RWPE1 (cell line): ENCODE measurements around the gene CADM4.
"Not testable (repeated sequence)": the region's sequence is repeated elsewhere in the genome, so short reads cannot be mapped to it uniquely, and the experiment has no call there.

ENCODE experiments used
- CTCF ChIA-PET: fragments of 350-600 bp; sonication (Branson Sonifier 250); formaldehyde crosslinking; extraction: SDS; loops from one replicate; lab custom pipeline; 2021; lab: Yijun Ruan, JAX
- POLR2A ChIA-PET: fragments of 400-600 bp; formaldehyde crosslinking; extraction: SDS; loops from one replicate; lab custom pipeline; 2020; ENCODE audit warnings: antibody characterized with exemption; ENCODE audit not compliant: low non-redundant PET; lab: Yijun Ruan, JAX
- DNase-seq: peaks from one replicate; pipeline ENCODE4 v3.0.0; 2012; ENCODE audit warnings: low spot score
- H3K27ac ChIP-seq: fragments of 450-650 bp; 2 replicates; pipeline ENCODE4 v1.5.1; 2017
- TF ChIP-seq, protein P1 (sequence below): fragments of 450-650 bp; conservative IDR thresholded peaks from 2 replicates; pipeline ENCODE4 v1.5.1; 2017; ENCODE audit warnings: low read depth, mild to moderate bottlenecking

The CADM4 gene

GRCh38 chr19:43589678-43590077 lies 50.0 kb downstream of the CADM4 start:
- CTCF ChIA-PET = interaction anchor here (0.7 kb wide), 1 partner anchor 1640 kb away, joined by 3 read pairs; no protein-coding TSS in a partner anchor
- H3K27ac ChIP-seq = no peak overlapping the region
- DNase-seq = no peak
- POLR2A ChIA-PET = no interaction called here
- TF ChIP-seq, protein P1, sequence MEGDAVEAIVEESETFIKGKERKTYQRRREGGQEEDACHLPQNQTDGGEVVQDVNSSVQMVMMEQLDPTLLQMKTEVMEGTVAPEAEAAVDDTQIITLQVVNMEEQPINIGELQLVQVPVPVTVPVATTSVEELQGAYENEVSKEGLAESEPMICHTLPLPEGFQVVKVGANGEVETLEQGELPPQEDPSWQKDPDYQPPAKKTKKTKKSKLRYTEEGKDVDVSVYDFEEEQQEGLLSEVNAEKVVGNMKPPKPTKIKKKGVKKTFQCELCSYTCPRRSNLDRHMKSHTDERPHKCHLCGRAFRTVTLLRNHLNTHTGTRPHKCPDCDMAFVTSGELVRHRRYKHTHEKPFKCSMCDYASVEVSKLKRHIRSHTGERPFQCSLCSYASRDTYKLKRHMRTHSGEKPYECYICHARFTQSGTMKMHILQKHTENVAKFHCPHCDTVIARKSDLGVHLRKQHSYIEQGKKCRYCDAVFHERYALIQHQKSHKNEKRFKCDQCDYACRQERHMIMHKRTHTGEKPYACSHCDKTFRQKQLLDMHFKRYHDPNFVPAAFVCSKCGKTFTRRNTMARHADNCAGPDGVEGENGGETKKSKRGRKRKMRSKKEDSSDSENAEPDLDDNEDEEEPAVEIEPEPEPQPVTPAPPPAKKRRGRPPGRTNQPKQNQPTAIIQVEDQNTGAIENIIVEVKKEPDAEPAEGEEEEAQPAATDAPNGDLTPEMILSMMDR = no peak

GRCh38 chr19:43589277-43589676 lies 50.4 kb downstream of the CADM4 start:
- ChIA-PET POLR2A (no interaction called here), CTCF (interaction anchor here (0.9 kb wide), 1 partner anchor 11 kb away, joined by 3 read pairs; no protein-coding TSS in a partner anchor)
- H3K27ac ChIP-seq = no peak overlapping the region
- TF ChIP-seq, protein P1 = no peak
- DNase-seq = no peak

DNA sequence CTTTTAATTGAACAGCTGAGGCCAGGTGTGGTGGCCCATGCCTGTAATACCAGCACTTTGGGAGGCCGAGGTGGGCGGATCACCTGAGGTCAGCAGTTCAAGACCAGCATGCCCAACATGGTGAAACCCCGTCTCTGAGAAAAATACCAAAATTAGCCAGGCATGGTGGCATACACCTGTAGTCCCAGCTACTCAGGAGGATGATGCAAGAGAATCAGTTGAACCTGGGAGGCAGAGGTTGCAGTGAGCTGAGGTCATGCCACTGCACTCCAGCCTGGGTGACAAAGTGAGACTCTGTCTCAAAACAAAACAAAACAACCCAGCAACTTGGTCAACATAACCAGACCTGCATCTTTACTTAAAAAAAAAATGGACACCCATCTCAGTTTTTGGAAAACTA lies 52.6 kb downstream of the CADM4 start:
- CTCF ChIA-PET, POLR2A ChIA-PET, H3K27ac ChIP-seq, DNase-seq: not testable (repeated sequence)

DNA sequence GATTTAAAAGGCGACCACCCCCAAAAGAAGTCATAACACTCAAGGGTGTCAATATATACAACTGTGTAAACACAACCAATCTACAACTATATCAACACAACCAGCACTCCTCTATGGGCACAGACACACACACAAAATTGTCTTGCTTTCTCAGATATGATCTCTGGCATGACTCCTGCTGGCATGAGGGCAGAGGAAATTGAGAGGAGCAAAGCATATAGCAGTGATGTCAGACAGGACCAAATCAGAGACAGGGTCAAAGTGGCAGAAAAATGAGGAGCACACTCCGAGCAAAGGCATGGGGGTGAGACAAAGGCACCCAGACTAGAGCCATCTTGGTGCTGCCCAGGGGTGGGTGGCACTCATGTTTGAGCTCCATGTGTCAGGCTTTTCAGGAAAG lies 53.3 kb downstream of the CADM4 start:
- CTCF ChIA-PET = no interaction called here
- H3K27ac ChIP-seq = no peak overlapping the region
- TF ChIP-seq, protein P1 = no peak
- DNase-seq = no peak
- POLR2A ChIA-PET = no interaction called here

GRCh38 chr19:43584484-43584883 lies 55.2 kb downstream of the CADM4 start:
- ChIA-PET POLR2A (interaction anchor here (1.1 kb wide), 1 partner anchor 10 kb away, joined by 3 read pairs; no protein-coding TSS in a partner anchor), CTCF (no interaction called here)
- peak overlapping the region; percentile 47; the same call in 1 of the 2 replicates for H3K27ac ChIP-seq
- DNase-seq = no peak
- TF ChIP-seq, protein P1 = no peak

GRCh38 chr19:43582495-43582894 lies 57.2 kb downstream of the CADM4 start:
- no peak for DNase-seq
- no peak overlapping the region for H3K27ac ChIP-seq
- POLR2A ChIA-PET = no interaction called here
- TF ChIP-seq, protein P1 = no peak
- CTCF ChIA-PET = interaction anchor here (0.6 to 2.1 kb wide), 2 partner anchors 12 to 15 kb away, joined by 4 to 7 read pairs; no protein-coding TSS in a partner anchor

DNA sequence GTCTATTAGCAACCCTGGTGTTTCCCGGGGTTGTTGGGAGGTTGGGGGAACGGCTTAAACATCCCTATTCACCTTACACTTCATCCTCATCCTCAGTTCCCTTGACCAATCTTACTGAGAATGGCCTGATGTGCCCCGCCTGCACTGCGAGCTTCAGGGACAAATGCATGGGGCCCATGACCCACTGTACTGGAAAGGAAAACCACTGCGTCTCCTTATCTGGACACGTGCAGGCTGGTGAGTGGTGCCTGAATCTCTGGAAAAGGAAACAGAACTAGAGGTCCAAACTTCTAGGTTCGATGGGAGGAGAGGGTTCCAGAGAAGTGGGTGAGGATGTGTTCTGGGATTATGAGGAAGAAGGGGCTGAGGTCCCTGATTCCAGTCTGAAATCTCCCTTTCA lies 58.2 kb downstream of the CADM4 start:
- TF ChIP-seq, protein P1 = no peak
- no peak for DNase-seq
- peak overlapping the region; percentile 75 for H3K27ac ChIP-seq
- ChIA-PET POLR2A (no interaction called here), CTCF (interaction anchor here (2.1 kb wide), 1 partner anchor 13 kb away, joined by 7 read pairs; no protein-coding TSS in a partner anchor)
